Neural progenitor cell (in vitro differentiated cells): Measurements from ENCODE around the gene RPUSD1.

Experiments used
- CTCF ChIP-seq: fragments of 200-600 bp; sonication (generic); IDR thresholded peaks from 2 replicates; pipeline ENCODE4 v1.5.1; 2017; ENCODE audit warnings: antibody characterized with exemption, mild to moderate bottlenecking
- EZH2 ChIP-seq: fragments of 200-600 bp; sonication (generic); IDR thresholded peaks from 2 replicates; pipeline ENCODE4 v1.6.1; 2017; ENCODE audit warnings: antibody characterized with exemption, mild to moderate bottlenecking, moderate library complexity

- TF ChIP-seq CTCF (no peak), EZH2 (no peak)
Observed at GRCh38 chr16:791131-791530, 3.0 kb upstream of the RPUSD1 start.
